Measurements from ENCODE around the gene FAM174B. TPM values are rescaled to one million over a fixed set of nuclear protein-coding genes. Genes with fewer than 3 reads are reported as not detected.
A peak's percentile ranks its signal among the peaks of the same experiment; 100 is the strongest.

FAM174B gene
- total and polyA plus RNA-seq, 7 donors, result 7.6 to 22.1 (median 11.0) TPM

DNA sequence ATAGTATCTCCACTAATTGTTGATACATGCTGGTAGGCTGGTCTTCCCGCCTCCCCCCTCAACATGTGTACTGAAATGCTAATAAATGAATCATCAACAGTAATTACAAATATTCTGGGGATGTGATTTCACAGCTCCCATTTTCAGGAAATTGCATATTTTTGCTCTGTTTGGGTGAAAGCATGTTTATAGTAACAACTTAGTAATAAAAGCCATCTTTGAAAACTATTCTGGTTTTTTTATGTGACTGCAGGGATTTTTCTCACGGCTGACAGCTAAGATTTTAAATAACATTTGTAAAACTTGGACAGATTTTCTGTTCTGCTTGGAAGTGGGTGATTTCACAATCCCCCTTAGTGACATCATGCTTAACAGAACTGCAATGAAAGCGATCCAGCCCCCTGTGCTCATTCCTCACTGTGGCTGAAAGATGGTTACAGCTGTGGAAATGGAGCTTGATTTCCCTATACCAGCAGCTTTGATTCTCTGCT lies 25.6 kb upstream of the FAM174B start:
- no peaks in the 10 kb centered on the region for H3K4me1 ChIP-seq
- H3K36me3 ChIP-seq (ENCODE audit: insufficient read depth in 1 of 2, low read depth in 1 of 2), result no peaks in the 10 kb centered on the region
- H3K27ac ChIP-seq, result peak overlapping the region; percentile 36
- WGBS, 3 donors, result 44 to 58% (median 52%) methylated on average over 3 of the region's 3 CpGs
- no peak for DNase-seq
- ATAC-seq, result peak; percentile 44 to 70 (median 64)
- intact Hi-C loops (cut with DNase I), result no loop called here
- TF ChIP-seq, protein P1, sequence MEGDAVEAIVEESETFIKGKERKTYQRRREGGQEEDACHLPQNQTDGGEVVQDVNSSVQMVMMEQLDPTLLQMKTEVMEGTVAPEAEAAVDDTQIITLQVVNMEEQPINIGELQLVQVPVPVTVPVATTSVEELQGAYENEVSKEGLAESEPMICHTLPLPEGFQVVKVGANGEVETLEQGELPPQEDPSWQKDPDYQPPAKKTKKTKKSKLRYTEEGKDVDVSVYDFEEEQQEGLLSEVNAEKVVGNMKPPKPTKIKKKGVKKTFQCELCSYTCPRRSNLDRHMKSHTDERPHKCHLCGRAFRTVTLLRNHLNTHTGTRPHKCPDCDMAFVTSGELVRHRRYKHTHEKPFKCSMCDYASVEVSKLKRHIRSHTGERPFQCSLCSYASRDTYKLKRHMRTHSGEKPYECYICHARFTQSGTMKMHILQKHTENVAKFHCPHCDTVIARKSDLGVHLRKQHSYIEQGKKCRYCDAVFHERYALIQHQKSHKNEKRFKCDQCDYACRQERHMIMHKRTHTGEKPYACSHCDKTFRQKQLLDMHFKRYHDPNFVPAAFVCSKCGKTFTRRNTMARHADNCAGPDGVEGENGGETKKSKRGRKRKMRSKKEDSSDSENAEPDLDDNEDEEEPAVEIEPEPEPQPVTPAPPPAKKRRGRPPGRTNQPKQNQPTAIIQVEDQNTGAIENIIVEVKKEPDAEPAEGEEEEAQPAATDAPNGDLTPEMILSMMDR (IDR thresholded peaks at IDR 0.05), result no peak
- H3K4me3 ChIP-seq, result no peak overlapping the region
- H3K27me3 ChIP-seq (ENCODE audit: insufficient read depth in 3 of 3, low read length in 2 of 3), result no peaks in the 10 kb centered on the region
- H3K9me3 ChIP-seq, result no peaks in the 10 kb centered on the region

DNA sequence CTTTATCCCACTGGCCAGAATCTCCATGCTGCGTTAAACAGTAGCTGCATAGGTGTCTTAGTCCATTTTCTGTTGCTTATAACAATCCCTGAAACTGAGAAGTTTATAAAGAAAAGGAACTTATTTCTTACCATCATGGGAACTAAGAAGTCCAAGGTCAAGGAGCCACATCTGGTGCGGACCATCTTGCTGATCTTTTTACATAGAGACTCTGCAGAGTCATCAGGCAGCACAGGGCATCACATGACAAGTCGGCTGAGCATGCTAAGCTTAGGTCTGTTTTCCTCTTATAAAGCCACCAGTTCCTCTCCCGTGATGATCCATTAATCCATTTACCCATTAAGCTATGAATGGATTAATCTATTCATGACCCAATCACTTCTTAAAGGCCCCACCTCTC lies 22.4 kb upstream of the FAM174B start:
- H3K9me3 ChIP-seq, result no peaks in the 10 kb centered on the region
- no peaks in the 10 kb centered on the region for H3K36me3 ChIP-seq (ENCODE audit: insufficient read depth in 1 of 2, low read depth in 1 of 2)
- WGBS, 3 donors, result 55 to 68% (median 64%) methylated on average over 4 of the region's 4 CpGs
- H3K27me3 ChIP-seq (ENCODE audit: insufficient read depth in 3 of 3, low read length in 2 of 3), result no peaks in the 10 kb centered on the region
- no peaks in the 10 kb centered on the region for H3K4me1 ChIP-seq
- H3K4me3 ChIP-seq, result no peak overlapping the region
- TF ChIP-seq, protein P1 (IDR thresholded peaks at IDR 0.05), result no peak
- DNase-seq (no peak), ATAC-seq (no peak)
- intact Hi-C loops (cut with DNase I), result no loop called here
- no peak overlapping the region for H3K27ac ChIP-seq

DNA sequence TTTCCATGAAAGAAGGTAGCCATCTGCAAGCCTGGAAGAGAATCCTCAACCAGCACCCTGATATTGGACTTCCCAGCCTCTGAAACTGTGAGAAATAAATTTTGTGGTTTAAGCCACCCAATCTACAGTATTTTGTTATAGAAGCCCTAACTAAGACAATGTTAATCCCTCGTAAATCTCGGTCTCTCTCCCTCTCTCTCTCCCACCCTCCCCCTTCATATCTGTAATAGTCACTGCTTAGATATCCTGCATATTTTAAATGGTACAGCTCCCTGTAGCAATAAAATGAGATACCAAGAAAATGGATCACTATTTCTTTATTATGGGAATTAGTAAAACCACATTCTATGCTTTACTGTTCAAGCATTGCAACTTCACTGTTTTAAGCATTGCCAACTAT lies 21.0 kb upstream of the FAM174B start:
- WGBS, 3 donors, result 96 to 97% (median 96%) methylated on average over 2 of the region's 2 CpGs
- Histone ChIP-seq H3K27me3 (ENCODE audit: insufficient read depth in 3 of 3, low read length in 2 of 3) (no peaks in the 10 kb centered on the region), H3K4me1 (no peaks in the 10 kb centered on the region), H3K9me3 (no peaks in the 10 kb centered on the region), H3K4me3 (no peak overlapping the region), H3K27ac (no peak overlapping the region), H3K36me3 (ENCODE audit: insufficient read depth in 1 of 2, low read depth in 1 of 2) (no peaks in the 10 kb centered on the region)
- DNase-seq (no peak), ATAC-seq (no peak)
- TF ChIP-seq, protein P1 (IDR thresholded peaks at IDR 0.05), result no peak
- intact Hi-C loops (cut with DNase I), result no loop called here

DNA sequence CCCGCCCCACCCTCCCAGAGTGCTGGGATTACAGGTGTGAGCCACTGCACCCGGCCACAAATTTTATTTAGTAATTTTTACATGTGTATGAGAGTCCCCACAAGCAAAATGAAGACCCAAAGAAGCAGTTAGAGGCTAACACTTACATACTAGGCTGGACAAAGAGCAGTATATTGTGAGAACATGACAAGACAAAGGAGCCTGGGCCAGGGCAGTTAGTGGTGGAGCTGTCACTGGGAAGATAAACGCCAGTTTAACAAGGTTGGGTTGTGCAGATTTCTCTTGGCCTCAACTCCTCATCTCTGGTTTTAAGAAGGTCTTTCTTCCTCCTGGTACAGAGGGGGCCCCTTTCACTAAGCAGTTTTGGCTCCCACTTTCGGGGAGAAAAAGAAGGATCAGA lies 19.9 kb upstream of the FAM174B start:
- 90 to 96% (median 94%) methylated on average over 4 of the region's 4 CpGs for WGBS, 3 donors
- Histone ChIP-seq H3K27me3 (ENCODE audit: insufficient read depth in 3 of 3, low read length in 2 of 3) (no peaks in the 10 kb centered on the region), H3K36me3 (ENCODE audit: insufficient read depth in 1 of 2, low read depth in 1 of 2) (no peaks in the 10 kb centered on the region), H3K27ac (no peak overlapping the region), H3K4me3 (no peak overlapping the region), H3K4me1 (no peaks in the 10 kb centered on the region), H3K9me3 (no peaks in the 10 kb centered on the region)
- DNase-seq, result no peak
- TF ChIP-seq, protein P1 (IDR thresholded peaks at IDR 0.05), result no peak
- no peak for ATAC-seq
- intact Hi-C loops (cut with DNase I), result no loop called here

DNA sequence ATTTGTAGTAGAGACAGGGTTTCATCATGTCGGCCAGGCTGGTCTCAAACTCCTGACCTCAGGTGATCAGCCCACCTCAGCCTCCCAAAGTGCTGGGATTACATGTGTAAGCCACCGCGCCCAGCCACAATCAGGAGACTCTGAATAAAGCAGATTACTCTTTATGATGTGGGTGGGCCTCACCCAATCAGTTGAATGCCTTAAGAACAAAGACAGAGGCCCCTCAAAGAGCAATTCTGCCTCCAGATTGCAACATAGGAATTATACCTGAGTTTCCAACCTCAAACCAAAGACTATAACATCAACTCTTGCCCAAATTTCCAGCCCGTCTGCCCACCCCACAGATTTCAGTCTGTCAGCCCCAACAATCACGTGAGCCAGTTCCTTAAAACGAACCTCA lies 18.8 kb upstream of the FAM174B start:
- no peak for ATAC-seq
- Histone ChIP-seq H3K4me1 (no peaks in the 10 kb centered on the region), H3K4me3 (no peak overlapping the region), H3K9me3 (no peaks in the 10 kb centered on the region), H3K27ac (no peak overlapping the region), H3K27me3 (ENCODE audit: insufficient read depth in 3 of 3, low read length in 2 of 3) (no peaks in the 10 kb centered on the region), H3K36me3 (ENCODE audit: insufficient read depth in 1 of 2, low read depth in 1 of 2) (no peaks in the 10 kb centered on the region)
- TF ChIP-seq, protein P1 (IDR thresholded peaks at IDR 0.05), result no peak
- 93 to 98% (median 97%) methylated on average over 6 of the region's 6 CpGs for WGBS, 3 donors
- no peak for DNase-seq
- intact Hi-C loops (cut with DNase I), result no loop called here
